WTC11 (cell line): ENCODE measurements around the gene BDH2. TPM values are rescaled to one million over a fixed set of nuclear protein-coding genes. Genes with fewer than 3 reads are reported as not detected.

Experiments used
- ATAC-seq: fragments of 200-7000 bp; cut with Tn5 transposase; 2 replicates; pipeline ENCODE4 v1.10.0; 2021; ENCODE audit warnings: mild to moderate bottlenecking, moderate library complexity
- CTCF ChIA-PET: fragments of 300-600 bp; sonication (Branson Sonifier 250); formaldehyde crosslinking; loops from one replicate; lab custom pipeline; 2021; ENCODE audit warnings: antibody characterized with exemption; lab: Charles Lee
- POLR2A ChIA-PET: fragments of 350-600 bp; sonication (Branson Sonifier 250); formaldehyde crosslinking; loops from one replicate; lab custom pipeline; 2021; ENCODE audit warnings: antibody characterized with exemption; lab: Charles Lee
- DNase-seq: peaks from one replicate; pipeline ENCODE4 v3.0.0; 2021; ENCODE audit warnings: low spot score
- H3K27ac Mint-ChIP-seq: 2 replicates; pipeline ENCODE4 v1.8.0; 2021; ENCODE audit warnings: mixed read lengths
- H3K27me3 Mint-ChIP-seq: 2 replicates; pipeline ENCODE4 v1.8.0; 2021; ENCODE audit warnings: low read depth, mild to moderate bottlenecking, moderate library complexity, mixed read lengths
- H3K36me3 Mint-ChIP-seq: 2 replicates; pipeline ENCODE4 v1.8.0; 2021; ENCODE audit warnings: mixed read lengths
- H3K4me1 Mint-ChIP-seq: 2 replicates; pipeline ENCODE4 v1.8.0; 2022; ENCODE audit warnings: mixed read lengths
- H3K4me3 Mint-ChIP-seq: 2 replicates; pipeline ENCODE4 v1.8.0; 2021; ENCODE audit warnings: mild to moderate bottlenecking, moderate library complexity, mixed read lengths
- H3K9me3 Mint-ChIP-seq: 2 replicates; pipeline ENCODE4 v1.8.0; 2021; ENCODE audit warnings: mixed read lengths
- ATF2 ChIP-seq: sonication (generic); formaldehyde crosslinking; IDR thresholded peaks from 2 replicates; pipeline ENCODE4 v1.8.1; 2022; ENCODE audit warnings: low read depth, missing genetic modification reagents, borderline replicate concordance
- CTCF ChIP-seq: fragments of 200-600 bp; IDR thresholded peaks from 2 replicates; pipeline ENCODE4 v1.8.0; 2022; ENCODE audit warnings: antibody characterized with exemption
- E2F1 ChIP-seq: sonication (generic); formaldehyde crosslinking; IDR thresholded peaks from 2 replicates; pipeline ENCODE4 v1.8.0; 2022; ENCODE audit warnings: mild to moderate bottlenecking, missing genetic modification reagents
- ELF4 ChIP-seq: sonication (generic); formaldehyde crosslinking; IDR thresholded peaks from 2 replicates; pipeline ENCODE4 v1.8.1; 2022; ENCODE audit warnings: low read depth, mild to moderate bottlenecking, moderate library complexity, missing genetic modification reagents
- EMX1 ChIP-seq: fragments of 250-450 bp; sonication (Bioruptor Pico); IDR thresholded peaks from 2 replicates; pipeline ENCODE4 v1.8.0; 2021; ENCODE audit warnings: mild to moderate bottlenecking
- ETV6 ChIP-seq: sonication (generic); formaldehyde crosslinking; IDR thresholded peaks from 2 replicates; pipeline ENCODE4 v1.8.1; 2022; ENCODE audit warnings: mild to moderate bottlenecking, missing genetic modification reagents
- FOXP4 ChIP-seq: sonication (generic); formaldehyde crosslinking; IDR thresholded peaks from 2 replicates; pipeline ENCODE4 v1.8.0; 2022; ENCODE audit warnings: mild to moderate bottlenecking, missing genetic modification reagents
- GABPB1 ChIP-seq: sonication (generic); formaldehyde crosslinking; IDR thresholded peaks from 2 replicates; pipeline ENCODE4 v1.8.1; 2023; ENCODE audit warnings: mild to moderate bottlenecking, missing genetic modification reagents
- MAX ChIP-seq: sonication (generic); formaldehyde crosslinking; IDR thresholded peaks from 2 replicates; pipeline ENCODE4 v1.8.0; 2022; ENCODE audit warnings: mild to moderate bottlenecking, missing genetic modification reagents
- MYBL2 ChIP-seq: sonication (generic); formaldehyde crosslinking; IDR thresholded peaks from 2 replicates; pipeline ENCODE4 v1.8.1; 2023; ENCODE audit warnings: mild to moderate bottlenecking, moderate library complexity, missing genetic modification reagents
- NFYB ChIP-seq: sonication (generic); formaldehyde crosslinking; conservative IDR thresholded peaks from 2 replicates; pipeline ENCODE4 v1.8.0; 2022; ENCODE audit warnings: low read depth, missing genetic modification reagents
- PREB ChIP-seq: sonication (generic); formaldehyde crosslinking; IDR thresholded peaks from 2 replicates; pipeline ENCODE4 v1.8.1; 2022; ENCODE audit warnings: mild to moderate bottlenecking, missing genetic modification reagents, moderate library complexity, borderline replicate concordance
- PRRX2 ChIP-seq: fragments of 250-450 bp; sonication (Bioruptor Pico); IDR thresholded peaks from 2 replicates; pipeline ENCODE4 v1.8.0; 2021; ENCODE audit warnings: mild to moderate bottlenecking
- SMAD3 ChIP-seq: sonication (generic); formaldehyde crosslinking; IDR thresholded peaks from 2 replicates; pipeline ENCODE4 v1.8.0; 2022; ENCODE audit warnings: missing genetic modification reagents, mild to moderate bottlenecking, borderline replicate concordance
- SOX15 ChIP-seq: fragments of 250-450 bp; sonication (Bioruptor Pico); IDR thresholded peaks from 2 replicates; pipeline ENCODE4 v1.9.0; 2021; ENCODE audit warnings: mild to moderate bottlenecking
- TCF7 ChIP-seq: sonication (generic); formaldehyde crosslinking; IDR thresholded peaks from 2 replicates; pipeline ENCODE4 v1.8.0; 2022; ENCODE audit warnings: mild to moderate bottlenecking, low read depth, missing genetic modification reagents, moderate library complexity
- ZMAT4 ChIP-seq: fragments of 250-450 bp; sonication (Bioruptor Pico); IDR thresholded peaks from 2 replicates; pipeline ENCODE4 v1.9.0; 2021; ENCODE audit warnings: mild to moderate bottlenecking
- ZNF121 ChIP-seq: sonication (generic); formaldehyde crosslinking; IDR thresholded peaks from 2 replicates; pipeline ENCODE4 v1.8.0; 2023; ENCODE audit warnings: missing genetic modification reagents
- ZNF425 ChIP-seq: fragments of 250-450 bp; sonication (Bioruptor Pico); conservative IDR thresholded peaks from 2 replicates; pipeline ENCODE4 v1.9.0; 2021; ENCODE audit warnings: mild to moderate bottlenecking
- ZSCAN18 ChIP-seq: fragments of 250-450 bp; sonication (Bioruptor Pico); IDR thresholded peaks from 2 replicates; pipeline ENCODE4 v2.1.2; 2022; ENCODE audit warnings: mild to moderate bottlenecking, moderate library complexity
- total RNA-seq: library from RNA; stranded (reverse); gene quantifications from 3 replicates; pipeline ENCODE4 v1.2.3, GENCODE V29; 2021

The BDH2 gene
- total RNA-seq, 1 experiment from 2014 or later: 39.6 TPM

GRCh38 chr4:103098756-103099440 lies 736 bp downstream of the BDH2 start (continued):
- no peak for TF ChIP-seq TCF7 (CRISPR knock-in tag)
- TF ChIP-seq EMX1 (CRISPR knock-in tag): no peak
- TF ChIP-seq PRRX2 (CRISPR knock-in tag): no peak
- no peak for TF ChIP-seq E2F1 (CRISPR knock-in tag)

- POLR2A ChIA-PET: no interaction called here
- Mint-ChIP-seq H3K27ac (no peak overlapping the region), H3K36me3 (no peaks in the 10 kb centered on the region), H3K4me3 (peak overlapping the region; percentile 88), H3K27me3 (no peaks in the 10 kb centered on the region)
- no peak for DNase-seq
- ATAC-seq: no peak
- no peak for TF ChIP-seq MAX (CRISPR knock-in tag)
- TF ChIP-seq GABPB1 (CRISPR knock-in tag): no peak
- no peak for TF ChIP-seq SMAD3 (CRISPR knock-in tag)
- TF ChIP-seq CTCF: no peak
- TF ChIP-seq FOXP4 (CRISPR knock-in tag): no peak
- TF ChIP-seq ZNF425: no peak
- no peak for TF ChIP-seq ETV6
- no peak for TF ChIP-seq NFYB (CRISPR knock-in tag)
- TF ChIP-seq ZMAT4: no peak
- TF ChIP-seq SOX15 (CRISPR knock-in tag): no peak
- TF ChIP-seq MYBL2 (CRISPR knock-in tag): no peak
- TF ChIP-seq ATF2 (CRISPR knock-in tag): no peak
- TF ChIP-seq PREB (CRISPR knock-in tag): no peak
- no peak for TF ChIP-seq ZSCAN18
- no peak for TF ChIP-seq ELF4 (CRISPR knock-in tag)
- TF ChIP-seq ZNF121: no peak
- TF ChIP-seq, all 79 proteins: peak for 0
- Mint-ChIP-seq H3K9me3 (no peaks in the 10 kb centered on the region), H3K4me1 (peaks cover 13% of the 10 kb centered on the region)
- CTCF ChIA-PET: interaction anchor here (1.0 to 3.0 kb wide), 2 partner anchors 66 to 520 kb away, joined by 3 to 13 read pairs; no protein-coding TSS in a partner anchor
Measured at GRCh38 chr4:103098341-103098740, 1.3 kb downstream of the BDH2 start.
